Chondrocyte (in vitro differentiated cells): ENCODE measurements around the gene CHST11. TPM values are rescaled to one million over a fixed set of nuclear protein-coding genes. Genes with fewer than 3 reads are reported as not detected.
A peak's percentile ranks its signal among the peaks of the same experiment; 100 is the strongest.

Source experiments
- DNase-seq: peaks from one replicate; pipeline ENCODE4 v3.0.0; 2021; ENCODE audit warnings: mixed read lengths, low spot score
- H3K27ac Mint-ChIP-seq: one replicate; pipeline ENCODE4 v1.8.0; 2021; ENCODE audit warnings: mild to moderate bottlenecking, moderate library complexity, mixed read lengths; ENCODE audit not compliant: unreplicated experiment
- H3K27me3 Mint-ChIP-seq: 2 replicates; pipeline ENCODE4 v1.8.0; 2021; ENCODE audit warnings: low read depth, mixed read lengths
- H3K36me3 Mint-ChIP-seq: 2 replicates; pipeline ENCODE4 v1.8.0; 2021; ENCODE audit warnings: low read depth, mixed read lengths
- H3K4me1 Mint-ChIP-seq: 2 replicates; pipeline ENCODE4 v1.8.0; 2021; ENCODE audit warnings: low read depth, mild to moderate bottlenecking, mixed read lengths
- H3K4me3 Mint-ChIP-seq: one replicate; pipeline ENCODE4 v1.8.0; 2021; ENCODE audit warnings: mild to moderate bottlenecking, moderate library complexity, mixed read lengths; ENCODE audit not compliant: unreplicated experiment
- H3K9me3 Mint-ChIP-seq: 2 replicates; pipeline ENCODE4 v1.8.0; 2021; ENCODE audit warnings: low read depth, mixed read lengths
- CTCF ChIP-seq: fragments of 200-600 bp; sonication (generic); IDR thresholded peaks from 2 replicates; pipeline ENCODE4 v1.5.0; 2021; ENCODE audit warnings: antibody characterized with exemption, mild to moderate bottlenecking, moderate library complexity
- long read RNA-seq: library from polyadenylated mRNA; stranded (forward); transcript quantifications from one replicate; pipeline ENCODE4 v2.0.0, GENCODE V29; 2021
- total RNA-seq: library from RNA; stranded (reverse); gene quantifications from 3 replicates; pipeline ENCODE4 v1.2.1, GENCODE V29; 2021

CHST11 gene
- total RNA-seq, result 5.3 to 9.1 TPM (median 6.2 TPM) in 3 replicates
- long read RNA-seq, full-length matches to known transcripts, result 10 of 13 reads
- long read RNA-seq, partial matches to known transcripts, result 0 of 13 reads
- long read RNA-seq, other reads (novel, unspliced or antisense), result 3 of 13 reads

- Mint-ChIP-seq H3K27ac (peak within 1 kb of the TSS; percentile 97), H3K9me3 (no peaks in the 10 kb centered on the region), H3K27me3 (peaks cover 1% of the 10 kb centered on the region), H3K36me3 (no peaks in the 10 kb centered on the region), H3K4me1 (peaks cover 25% of the 10 kb centered on the region), H3K4me3 (peak within 1 kb of the TSS; percentile 95)
- no peak for DNase-seq
- peak; percentile 72 for TF ChIP-seq CTCF
Observed at GRCh38 chr12:104456417-104456949, at the start of gene CHST11. Gene CHST11, plus strand, starts transcription at chr12:104456948.

- Mint-ChIP-seq H3K4me1 (peaks cover 10% of the 10 kb centered on the region), H3K27ac (no peak overlapping the region), H3K9me3 (peaks cover 2% of the 10 kb centered on the region), H3K4me3 (no peak overlapping the region), H3K36me3 (no peaks in the 10 kb centered on the region), H3K27me3 (no peaks in the 10 kb centered on the region)
- no peak for DNase-seq
- TF ChIP-seq CTCF, result no peak
Observed at GRCh38 chr12:104407438-104407837, 49.3 kb upstream of the CHST11 start.

GRCh38 chr12:104407922-104408321, 48.8 kb upstream of the CHST11 start:
- Mint-ChIP-seq H3K9me3 (peaks cover 2% of the 10 kb centered on the region), H3K27ac (no peak overlapping the region), H3K27me3 (no peaks in the 10 kb centered on the region), H3K4me3 (no peak overlapping the region), H3K36me3 (no peaks in the 10 kb centered on the region), H3K4me1 (peaks cover 10% of the 10 kb centered on the region)
- no peak for DNase-seq
- no peak for TF ChIP-seq CTCF

GRCh38 chr12:104410326-104410725, 46.4 kb upstream of the CHST11 start:
- no peak overlapping the region for H3K27ac Mint-ChIP-seq
- DNase-seq, result no peak
- H3K36me3 Mint-ChIP-seq, result no peaks in the 10 kb centered on the region
- TF ChIP-seq CTCF, result no peak
- peaks cover 10% of the 10 kb centered on the region for H3K4me1 Mint-ChIP-seq
- no peak overlapping the region for H3K4me3 Mint-ChIP-seq
- peaks cover 2% of the 10 kb centered on the region for H3K9me3 Mint-ChIP-seq
- H3K27me3 Mint-ChIP-seq, result no peaks in the 10 kb centered on the region

- Mint-ChIP-seq H3K27me3 (no peaks in the 10 kb centered on the region), H3K9me3 (peaks cover 2% of the 10 kb centered on the region), H3K36me3 (no peaks in the 10 kb centered on the region), H3K4me3 (no peak overlapping the region), H3K27ac (no peak overlapping the region), H3K4me1 (peaks cover 10% of the 10 kb centered on the region)
- no peak for DNase-seq
- TF ChIP-seq CTCF, result no peak
Observed at GRCh38 chr12:104410786-104411185, 46.0 kb upstream of the CHST11 start.
